ENCODE measurements around the gene ADAM22.

ADAM22 gene

GRCh38 chr7:88037050-88037449 lies 103.0 kb downstream of the ADAM22 start:
- DNase-seq (ENCODE audit: low read depth), result no peak

GRCh38 chr7:88040694-88041093 lies 106.6 kb downstream of the ADAM22 start:
- H3K4me3 ChIP-seq (ENCODE audit: low read depth, low read length), result no peak overlapping the region
- no peak for DNase-seq (ENCODE audit: low read depth)
- TF ChIP-seq CTCF (IDR thresholded peaks at IDR 0.05; ENCODE audit: low read depth, low read length) (no peak), POLR2A (IDR thresholded peaks at IDR 0.05; ENCODE audit: extremely low read depth, insufficient read length) (no peak), MYC (IDR thresholded peaks at IDR 0.05; ENCODE audit: low read depth, low read length) (no peak)
- TF ChIP-seq, protein P1, sequence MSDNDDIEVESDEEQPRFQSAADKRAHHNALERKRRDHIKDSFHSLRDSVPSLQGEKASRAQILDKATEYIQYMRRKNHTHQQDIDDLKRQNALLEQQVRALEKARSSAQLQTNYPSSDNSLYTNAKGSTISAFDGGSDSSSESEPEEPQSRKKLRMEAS (IDR thresholded peaks at IDR 0.05; ENCODE audit: low read depth, low read length), result no peak

More at GRCh38 chr7:88037050-88037449, 103.0 kb downstream of the ADAM22 start:
- TF ChIP-seq POLR2A (IDR thresholded peaks at IDR 0.05; ENCODE audit: extremely low read depth, insufficient read length), result no peak
- TF ChIP-seq MYC (IDR thresholded peaks at IDR 0.05; ENCODE audit: low read depth, low read length), result no peak
- no peak for TF ChIP-seq CTCF (IDR thresholded peaks at IDR 0.05; ENCODE audit: low read depth, low read length)
- TF ChIP-seq, protein P1 (IDR thresholded peaks at IDR 0.05; ENCODE audit: low read depth, low read length), result no peak
- H3K4me3 ChIP-seq (ENCODE audit: low read depth, low read length), result no peak overlapping the region

GRCh38 chr7:88041583-88041982 lies 107.5 kb downstream of the ADAM22 start:
- DNase-seq (ENCODE audit: low read depth), result no peak
- H3K4me3 ChIP-seq (ENCODE audit: low read depth, low read length), result no peak overlapping the region
- no peak for TF ChIP-seq MYC (IDR thresholded peaks at IDR 0.05; ENCODE audit: low read depth, low read length)
- TF ChIP-seq, protein P1 (IDR thresholded peaks at IDR 0.05; ENCODE audit: low read depth, low read length), result no peak
- no peak for TF ChIP-seq POLR2A (IDR thresholded peaks at IDR 0.05; ENCODE audit: extremely low read depth, insufficient read length)
- no peak for TF ChIP-seq CTCF (IDR thresholded peaks at IDR 0.05; ENCODE audit: low read depth, low read length)

DNA sequence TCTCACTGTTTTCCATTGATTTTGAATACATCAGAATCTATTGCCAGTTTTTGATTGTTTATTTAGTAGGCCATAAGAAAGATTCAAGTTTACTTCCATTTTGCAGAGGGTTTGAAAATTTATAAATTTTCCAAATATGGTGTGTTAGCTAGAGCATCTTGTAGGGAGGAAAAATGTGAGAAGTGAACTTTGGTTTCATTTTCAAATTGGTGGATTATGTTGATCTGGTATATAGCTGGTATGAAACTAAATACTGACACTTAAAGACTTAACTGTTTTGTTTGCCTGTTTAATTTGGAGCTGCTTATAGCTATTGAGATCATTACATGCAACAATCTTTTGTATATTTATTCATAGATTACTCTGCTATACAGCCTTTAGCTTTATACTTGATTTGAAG lies 108.1 kb downstream of the ADAM22 start:
- no peak overlapping the region for H3K4me3 ChIP-seq (ENCODE audit: low read depth, low read length)
- no peak for DNase-seq (ENCODE audit: low read depth)
- TF ChIP-seq, protein P1 (IDR thresholded peaks at IDR 0.05; ENCODE audit: low read depth, low read length), result no peak
- TF ChIP-seq MYC (IDR thresholded peaks at IDR 0.05; ENCODE audit: low read depth, low read length) (no peak), POLR2A (IDR thresholded peaks at IDR 0.05; ENCODE audit: extremely low read depth, insufficient read length) (no peak), CTCF (IDR thresholded peaks at IDR 0.05; ENCODE audit: low read depth, low read length) (no peak)

DNA sequence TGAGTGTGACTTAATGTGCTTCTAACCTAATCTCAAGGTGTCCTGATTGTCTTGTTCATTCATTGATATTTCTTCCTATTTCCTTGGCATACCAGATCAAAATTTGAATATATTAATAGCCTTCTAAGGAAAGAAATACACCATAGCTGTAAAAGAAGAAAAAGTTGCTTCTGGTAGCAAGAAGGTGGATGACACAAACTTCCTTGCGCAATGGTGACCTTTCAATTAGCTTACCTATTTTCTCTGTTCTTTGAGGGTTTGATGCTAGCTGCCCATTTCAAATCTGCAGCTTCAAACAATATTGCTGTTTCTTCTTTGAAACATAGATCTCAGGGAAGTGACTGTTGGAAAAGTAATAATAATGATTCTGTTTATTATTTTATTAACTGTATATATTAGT lies 108.8 kb downstream of the ADAM22 start:
- no peak for DNase-seq (ENCODE audit: low read depth)
- TF ChIP-seq CTCF (IDR thresholded peaks at IDR 0.05; ENCODE audit: low read depth, low read length) (no peak), MYC (IDR thresholded peaks at IDR 0.05; ENCODE audit: low read depth, low read length) (no peak), POLR2A (IDR thresholded peaks at IDR 0.05; ENCODE audit: extremely low read depth, insufficient read length) (no peak)
- TF ChIP-seq, protein P1 (IDR thresholded peaks at IDR 0.05; ENCODE audit: low read depth, low read length), result no peak
- no peak overlapping the region for H3K4me3 ChIP-seq (ENCODE audit: low read depth, low read length)

DNA sequence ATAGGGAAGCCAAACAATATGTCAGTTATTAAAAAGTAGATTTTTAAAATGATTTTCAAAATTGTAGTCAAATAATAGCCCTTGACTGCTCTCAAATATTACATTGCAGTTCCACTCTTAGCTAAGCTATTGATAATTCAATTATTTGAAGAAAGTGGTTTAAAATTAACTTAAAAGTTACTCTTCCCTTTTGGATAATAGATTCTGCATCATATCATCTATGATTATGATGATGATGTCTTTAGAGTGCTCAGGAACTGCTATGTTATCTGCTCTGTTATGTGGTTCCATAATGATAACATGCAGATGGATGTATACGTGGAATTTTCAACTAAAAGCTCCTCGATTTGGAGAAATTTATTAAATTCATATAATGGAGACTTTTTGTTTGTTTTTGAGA lies 110.0 kb downstream of the ADAM22 start:
- no peak for DNase-seq (ENCODE audit: low read depth)
- TF ChIP-seq POLR2A (IDR thresholded peaks at IDR 0.05; ENCODE audit: extremely low read depth, insufficient read length) (no peak), CTCF (IDR thresholded peaks at IDR 0.05; ENCODE audit: low read depth, low read length) (no peak), MYC (IDR thresholded peaks at IDR 0.05; ENCODE audit: low read depth, low read length) (no peak)
- TF ChIP-seq, protein P1 (IDR thresholded peaks at IDR 0.05; ENCODE audit: low read depth, low read length), result no peak
- H3K4me3 ChIP-seq (ENCODE audit: low read depth, low read length), result no peak overlapping the region

Measured in NB4 (cell line).